NCI-H1105 (cell line): Measurements from ENCODE around the gene ZBTB7B.

Experiments
- DNase-seq: peaks from one replicate; lab custom pipeline; 2025; lab: John Stamatoyannopoulos, UW

Gene ZBTB7B

DNA sequence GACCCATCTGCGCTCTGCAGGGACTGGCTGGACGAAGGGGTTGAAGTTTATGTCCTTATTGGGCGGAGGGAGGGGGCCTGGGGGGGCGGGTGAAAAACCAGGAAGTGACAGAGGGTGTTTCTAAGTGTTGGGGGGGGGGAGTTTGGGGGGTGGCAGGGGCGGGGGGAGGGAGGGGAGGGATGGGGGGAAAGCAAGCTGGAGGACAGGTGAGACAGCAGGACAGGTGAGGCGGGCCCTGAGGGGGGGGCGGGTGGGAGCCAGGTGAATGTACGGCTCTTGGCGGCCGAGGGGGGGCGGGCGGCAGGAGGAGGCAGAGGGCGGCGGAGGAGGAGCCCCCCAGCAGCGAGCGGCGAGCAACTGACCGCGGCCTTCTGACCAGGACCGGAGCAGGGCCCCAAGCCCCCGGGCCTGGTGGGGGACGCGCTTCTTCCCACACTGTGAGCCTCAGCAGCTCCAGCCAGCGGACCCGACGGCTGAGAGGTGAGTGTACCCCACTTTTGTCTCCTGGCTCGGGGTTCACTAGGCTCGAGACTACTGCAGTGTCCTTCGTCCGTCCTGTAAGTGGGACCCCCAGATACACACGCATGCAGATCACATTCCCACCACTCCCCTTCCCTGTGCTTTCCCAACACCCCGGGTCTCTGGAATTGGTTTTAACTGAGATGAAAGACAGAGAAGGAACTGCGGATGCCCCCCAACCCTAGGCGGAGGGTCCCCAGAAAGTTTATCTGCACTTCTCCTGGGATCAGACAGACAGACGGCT, at the start of gene ZBTB7B:
Gene ZBTB7B, plus strand, starts transcription at position 339 of the 763 bp plus-strand sequence. CDS start 11,859 bp downstream, outside the sequence.
- peak; percentile 54 for DNase-seq

DNA sequence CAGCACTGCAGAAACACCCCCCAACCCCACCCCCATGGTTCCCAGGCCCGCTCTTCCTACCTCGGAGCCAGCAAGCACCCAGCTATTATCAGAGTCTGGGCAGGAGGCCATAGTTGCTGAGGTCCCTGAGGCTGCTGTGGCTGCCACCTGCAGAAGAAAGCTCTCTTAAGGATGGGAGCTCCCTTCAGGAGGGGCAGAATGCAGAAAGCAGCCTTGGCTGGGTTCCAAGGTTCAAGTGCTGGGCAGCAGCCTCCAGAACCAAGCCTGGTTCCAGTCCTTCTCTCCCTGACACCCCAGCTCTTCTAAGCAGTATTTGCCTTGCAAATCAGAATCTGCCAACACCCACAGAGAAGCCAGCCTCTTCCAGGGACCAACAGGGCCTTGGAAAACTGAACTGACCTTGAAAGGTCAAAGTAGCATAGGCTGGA, 49.0 kb upstream of the ZBTB7B start:
- DNase-seq = no peak

DNA sequence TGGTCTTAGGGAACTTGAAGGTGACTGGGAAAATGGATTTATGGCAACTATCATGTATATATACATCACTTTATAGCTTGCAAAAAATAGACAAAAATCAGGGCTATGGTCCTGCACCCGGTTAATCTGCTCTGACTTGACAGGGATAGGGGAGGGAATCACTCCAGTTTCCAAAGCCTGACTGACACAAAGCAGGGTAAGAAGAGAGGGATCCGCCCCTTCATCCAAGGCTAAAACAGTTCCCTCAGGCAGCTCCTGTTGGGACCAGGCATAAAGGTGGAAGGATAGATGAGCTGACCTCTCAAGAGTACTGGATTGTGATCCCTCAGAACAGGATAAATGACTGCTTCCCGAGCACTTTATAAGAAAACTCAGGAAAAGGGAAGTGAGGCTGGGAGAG, 48.1 kb upstream of the ZBTB7B start:
- no peak for DNase-seq

DNA sequence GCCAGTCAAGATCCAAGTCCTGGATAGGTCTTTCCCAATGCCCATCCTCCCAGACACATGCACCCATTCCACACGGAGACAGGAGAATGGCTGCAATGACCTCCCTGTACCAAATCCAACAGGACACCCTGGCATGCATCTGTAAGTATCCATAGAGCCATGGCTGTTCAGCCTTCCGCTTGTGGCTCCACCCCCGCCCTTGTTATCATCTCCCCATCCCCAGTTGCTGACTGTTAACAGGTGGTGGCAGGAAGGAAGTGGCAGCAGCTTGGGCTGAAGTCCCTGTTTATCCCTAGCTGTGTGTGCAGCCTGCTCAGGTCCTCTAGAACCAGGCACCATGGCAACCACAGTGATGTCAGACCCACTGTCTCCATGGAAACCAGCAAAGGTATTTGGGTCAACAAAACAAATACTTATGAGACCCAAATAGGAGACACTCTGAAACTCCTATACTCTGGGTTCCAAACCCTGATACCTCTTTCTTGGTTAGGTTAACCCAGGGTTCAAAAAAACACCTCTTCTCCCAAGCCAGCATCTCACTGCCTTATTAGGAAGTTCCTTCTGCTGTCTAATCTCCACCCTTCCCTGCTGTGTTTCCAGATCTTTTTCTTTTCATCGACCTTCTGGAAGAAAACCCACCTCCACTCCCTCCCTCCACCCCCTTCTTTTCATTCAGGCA, 47.4 kb upstream of the ZBTB7B start:
- peak; percentile 81 for DNase-seq

GRCh38 chr1:154955718-154956543, 46.7 kb upstream of the ZBTB7B start, which contains the start of gene PBXIP1:
PBXIP1 (minus strand) TSS chr1:154956099; CDS start chr1:154953721, 2,378 bp downstream.
- DNase-seq = peak; percentile 88

DNA sequence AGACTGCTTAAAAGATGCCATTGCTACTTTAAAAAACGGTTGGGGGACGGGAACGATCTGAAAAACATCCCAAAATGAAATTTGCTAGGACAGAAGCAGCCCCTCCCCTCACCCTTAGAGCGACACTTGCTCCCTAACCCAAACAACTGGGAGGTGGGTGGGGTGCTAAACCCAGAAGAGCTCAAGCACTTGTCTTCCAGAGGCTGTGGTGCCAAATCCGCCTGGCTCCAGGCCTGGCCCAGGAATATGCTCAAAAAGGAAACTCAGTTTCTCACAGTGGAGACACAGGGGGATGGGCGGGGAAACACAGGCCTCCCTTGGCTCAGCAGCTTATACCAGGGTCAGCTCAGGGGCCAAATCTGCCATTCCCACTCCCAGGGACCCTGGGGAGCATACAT, 46.1 kb upstream of the ZBTB7B start:
- peak; percentile 38 for DNase-seq

GRCh38 chr1:154957091-154957657, 45.4 kb upstream of the ZBTB7B start:
- DNase-seq = no peak

DNA sequence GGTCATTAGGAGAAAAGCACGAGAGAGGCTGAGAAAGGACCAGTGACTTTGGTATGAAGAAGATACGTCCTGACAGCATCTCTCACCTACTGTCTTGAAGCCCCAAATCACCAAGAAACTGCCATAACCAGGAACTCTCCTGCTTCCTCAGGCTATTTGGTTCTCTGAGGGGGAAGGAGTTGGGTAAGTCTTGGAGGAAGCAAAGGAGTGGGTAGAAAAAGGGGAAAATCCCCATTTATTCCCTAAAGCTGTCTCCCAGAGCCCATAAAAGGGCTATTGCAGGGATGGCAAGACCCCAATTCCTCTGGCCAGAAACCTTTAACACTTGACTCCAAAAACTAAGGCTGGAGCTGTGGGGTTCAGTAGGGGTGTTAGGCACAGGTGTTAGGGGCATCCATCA, 44.6 kb upstream of the ZBTB7B start:
- no peak for DNase-seq

DNA sequence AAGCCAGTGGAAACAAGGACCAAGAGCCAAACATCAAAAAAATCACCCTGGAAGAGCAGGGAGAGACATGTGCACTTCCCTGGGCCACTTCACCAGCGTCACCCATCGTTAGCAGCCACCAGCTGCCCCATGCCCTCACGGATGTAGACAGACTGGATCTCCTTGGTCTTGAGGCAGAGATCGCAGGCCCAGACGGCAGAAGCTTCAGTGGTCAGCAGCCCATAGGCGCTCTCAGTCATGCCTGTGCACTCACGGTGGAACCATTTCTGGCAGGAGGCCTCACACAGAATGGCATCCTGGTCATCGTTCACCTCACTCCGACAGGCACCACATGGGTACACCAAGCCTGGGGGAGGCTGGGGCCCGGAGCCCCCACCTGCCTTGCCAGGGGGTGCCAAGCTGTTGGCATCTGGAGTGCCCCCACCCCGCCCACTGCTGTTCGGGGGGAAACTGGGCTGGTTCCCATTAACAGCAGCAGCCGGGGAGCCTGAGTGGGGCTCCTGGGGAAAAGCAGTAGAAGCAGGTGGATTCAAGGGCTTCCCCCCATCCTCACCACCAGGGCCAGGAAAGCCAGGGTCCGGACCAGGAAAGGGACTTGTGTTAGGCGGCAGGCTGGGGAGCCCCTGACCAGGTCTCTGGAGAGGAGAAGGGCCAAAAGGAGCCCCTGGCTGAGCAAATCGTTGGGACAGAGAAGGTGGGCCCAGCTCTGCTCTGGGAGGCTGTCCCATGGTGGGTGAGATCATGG, 43.7 kb upstream of the ZBTB7B start:
- no peak for DNase-seq

GRCh38 chr1:154959426-154959780, 43.2 kb upstream of the ZBTB7B start:
- no peak for DNase-seq

DNA sequence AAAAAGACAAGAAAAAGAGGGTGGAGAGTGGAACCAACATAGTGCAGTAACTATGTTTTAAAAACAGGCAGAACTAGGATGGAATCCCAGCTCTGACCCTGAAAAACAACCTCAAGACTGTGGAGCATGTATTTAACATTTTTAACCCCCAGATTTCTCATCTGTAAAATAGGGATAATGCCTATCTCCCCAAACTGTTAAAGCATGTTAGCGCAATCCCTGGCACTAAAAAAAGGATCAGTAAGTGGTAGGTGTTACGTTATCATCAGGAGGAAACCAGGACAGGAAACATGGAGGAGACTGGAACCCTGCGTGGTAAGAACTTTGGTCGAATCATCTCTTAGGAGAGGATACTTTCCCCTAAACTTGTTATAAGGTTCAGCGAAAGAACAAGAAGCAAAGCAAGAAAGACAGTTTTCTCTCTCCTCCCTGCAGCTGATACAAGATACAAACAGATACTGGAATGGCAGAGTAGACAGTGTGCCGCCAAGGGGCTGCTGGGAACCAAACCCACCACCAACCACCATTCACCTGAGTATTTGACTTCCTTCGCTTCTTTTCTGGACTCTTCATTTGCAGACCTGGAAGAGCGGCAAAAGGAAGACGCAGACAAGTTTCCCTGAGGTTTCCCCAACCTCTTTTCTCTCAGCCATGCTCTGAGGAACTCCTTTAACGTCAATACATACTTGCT, 42.0 kb upstream of the ZBTB7B start:
- no peak for DNase-seq

DNA sequence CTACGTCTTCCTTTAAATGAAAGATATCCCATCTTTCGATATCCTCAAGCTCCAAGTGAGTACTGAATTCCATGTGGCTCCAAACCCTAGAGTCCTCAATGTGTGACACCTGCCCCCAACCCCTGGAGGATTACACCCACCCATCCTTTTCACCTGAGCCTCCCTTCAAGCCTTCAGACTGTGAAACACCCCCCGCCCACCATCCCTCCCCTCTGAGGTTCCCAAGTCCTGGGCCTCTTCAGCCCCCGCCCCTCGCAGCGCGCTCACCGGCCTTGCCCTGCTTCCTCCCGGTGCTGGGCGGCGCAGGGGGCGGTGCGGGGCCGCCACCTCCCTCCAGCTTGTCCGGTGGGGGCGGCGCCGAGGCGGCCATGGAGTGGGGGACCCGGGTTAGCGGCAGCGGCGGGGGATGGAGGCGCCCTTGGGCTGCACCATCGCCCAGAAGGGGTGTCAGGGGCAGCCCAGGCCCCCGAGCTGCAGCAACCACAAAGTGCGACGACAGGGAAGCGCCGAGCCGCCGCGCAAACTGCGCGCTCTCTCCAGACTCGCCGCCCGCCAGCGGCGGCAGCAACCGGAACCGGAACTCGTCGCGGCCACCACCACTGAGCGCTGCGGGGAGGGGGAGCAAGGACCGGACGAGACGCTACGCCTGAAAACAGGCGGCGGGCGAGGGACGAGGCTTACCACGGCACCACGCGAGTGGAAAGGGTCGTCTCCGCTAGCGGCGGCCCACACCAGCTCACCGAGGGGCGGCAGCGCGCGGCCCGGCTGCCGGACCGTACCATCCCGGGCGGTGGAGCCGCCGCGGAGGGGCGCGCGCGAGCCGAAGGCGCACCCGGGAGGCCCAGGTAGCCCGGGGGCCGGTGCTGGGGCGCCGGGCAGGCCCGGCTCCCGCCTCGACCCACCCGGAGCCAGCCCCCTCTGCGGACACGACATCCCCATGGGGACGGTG, 41.1 kb upstream of the ZBTB7B start, which contains the start of gene PYGO2:
Gene PYGO2, minus strand, starts transcription at position 576 of the 949 bp plus-strand sequence. Its CDS starts 206 bp downstream, at position 370.
- peak; percentile 68 for DNase-seq

DNA sequence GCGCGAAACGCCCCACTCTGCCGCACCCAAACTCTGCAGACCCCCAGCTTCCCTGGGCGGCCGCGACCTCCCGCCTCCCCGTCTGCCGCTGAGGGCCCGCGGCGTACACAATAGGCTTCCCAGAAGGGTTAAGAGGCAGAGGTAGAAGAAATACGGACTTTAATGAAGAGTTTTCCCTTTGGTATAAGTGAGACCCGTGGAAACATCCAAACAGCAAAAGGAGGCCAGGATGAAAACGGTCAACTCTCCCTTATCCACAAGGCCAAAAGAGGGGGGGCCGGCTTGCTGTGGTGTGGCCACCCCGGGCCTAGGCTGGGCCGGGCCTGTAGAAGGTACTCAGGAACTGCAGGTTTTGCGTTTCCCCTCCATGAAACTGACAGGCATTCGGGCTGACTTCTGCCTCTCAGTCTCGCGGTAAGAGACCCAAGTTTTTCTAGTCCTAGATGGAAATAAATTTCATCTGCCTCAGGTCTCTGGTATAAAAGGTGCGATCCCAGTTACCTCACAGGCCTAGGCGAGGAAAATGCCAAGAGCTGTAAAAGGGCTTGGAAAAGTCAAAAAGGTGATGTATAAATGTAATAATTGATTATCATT, 40.3 kb upstream of the ZBTB7B start:
- peak; percentile 11 for DNase-seq

GRCh38 chr1:154962795-154963330, 39.7 kb upstream of the ZBTB7B start:
- no peak for DNase-seq

DNA sequence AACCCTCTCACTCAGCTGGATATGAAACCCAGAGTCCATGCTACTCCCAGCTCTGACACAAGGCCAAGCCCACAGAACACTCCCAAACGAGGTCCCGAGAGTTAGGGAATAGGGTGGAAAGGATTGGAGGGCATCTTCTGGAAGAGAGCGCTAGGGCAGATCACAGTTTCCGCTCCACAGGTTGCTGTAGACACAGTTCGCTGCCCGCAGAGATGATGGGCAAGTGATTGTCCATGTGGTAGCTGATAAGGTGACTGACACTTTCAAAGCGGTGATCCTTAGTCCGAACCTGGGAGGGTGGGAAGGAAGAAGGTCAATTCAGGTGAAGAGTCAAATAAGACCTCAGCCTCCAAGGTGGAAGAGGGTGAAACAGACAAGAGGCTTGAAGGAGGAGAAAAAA, 39.0 kb upstream of the ZBTB7B start:
- no peak for DNase-seq

DNA sequence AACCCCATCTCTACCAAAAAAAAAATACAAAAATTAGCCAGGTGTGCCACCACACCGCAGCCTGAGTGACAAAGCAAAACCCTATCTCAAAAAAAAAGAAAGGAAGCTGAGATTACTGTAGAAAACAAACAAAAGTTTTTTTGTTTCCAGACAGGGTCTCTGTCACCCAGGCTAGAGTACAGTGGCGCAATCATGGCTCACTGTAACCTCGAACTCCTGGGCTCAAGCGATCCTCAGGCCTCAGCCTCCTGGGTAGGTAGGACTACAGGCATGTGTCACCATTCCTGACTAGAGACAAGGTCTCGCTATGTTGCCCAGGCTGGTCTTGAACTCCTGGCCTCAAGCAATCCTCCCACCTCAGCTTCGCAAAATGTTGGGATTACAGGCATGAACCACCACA, 38.2 kb upstream of the ZBTB7B start:
- no peak for DNase-seq

- no peak for DNase-seq
These were observed 36.5 kb upstream of the ZBTB7B start for GRCh38 chr1:154966111-154966510.

GRCh38 chr1:154967331-154967950, 35.2 kb upstream of the ZBTB7B start:
- no peak for DNase-seq
